Smooth muscle cell (in vitro differentiated cells): ENCODE results near the gene NAALADL2. TPM values are rescaled to one million over a fixed set of nuclear protein-coding genes. Genes with fewer than 3 reads are reported as not detected.

Experiments used
- DNase-seq: peaks from one replicate; lab custom pipeline; 2025; ENCODE audit not compliant: unreplicated experiment; lab: John Stamatoyannopoulos, UW
- H2AFZ ChIP-seq: fragments of 200-600 bp; sonication (generic); 2 replicates; pipeline ENCODE4 v1.6.0; 2016; ENCODE audit warnings: antibody characterized with exemption, low read depth, mild to moderate bottlenecking
- H3F3A ChIP-seq: fragments of 200-600 bp; sonication (generic); 2 replicates; pipeline ENCODE4 v1.6.0; 2017; ENCODE audit warnings: antibody characterized with exemption, low read depth
- H3K27ac ChIP-seq: fragments of 200-600 bp; sonication (generic); 2 replicates; pipeline ENCODE4 v1.5.1; 2016; ENCODE audit warnings: low read depth, mild to moderate bottlenecking
- H3K27me3 ChIP-seq: fragments of 200-600 bp; sonication (generic); 2 replicates; pipeline ENCODE4 v1.6.1; 2016; ENCODE audit warnings: low read depth, mild to moderate bottlenecking
- H3K36me3 ChIP-seq: fragments of 200-600 bp; sonication (generic); 2 replicates; pipeline ENCODE4 v1.5.1; 2016; ENCODE audit warnings: low read depth
- H3K4me1 ChIP-seq: fragments of 200-600 bp; sonication (generic); 2 replicates; pipeline ENCODE4 v1.5.1; 2016; ENCODE audit warnings: low read depth
- H3K4me2 ChIP-seq: fragments of 200-600 bp; sonication (generic); 2 replicates; pipeline ENCODE4 v1.6.0; 2016; ENCODE audit warnings: mild to moderate bottlenecking
- H3K4me3 ChIP-seq: fragments of 200-600 bp; sonication (generic); 2 replicates; pipeline ENCODE4 v1.5.1; 2016; ENCODE audit warnings: mild to moderate bottlenecking
- H3K79me2 ChIP-seq: fragments of 200-600 bp; sonication (generic); 2 replicates; pipeline ENCODE4 v1.6.0; 2016; ENCODE audit warnings: low read depth, mild to moderate bottlenecking
- H3K9ac ChIP-seq: fragments of 200-600 bp; sonication (generic); 2 replicates; pipeline ENCODE4 v1.6.0; 2016; ENCODE audit warnings: low read depth
- H3K9me3 ChIP-seq: fragments of 200-600 bp; sonication (generic); replicated peaks from 2 replicates; pipeline ENCODE4 v1.5.1; 2016; ENCODE audit warnings: low read depth
- H4K20me1 ChIP-seq: fragments of 200-600 bp; sonication (generic); 2 replicates; pipeline ENCODE4 v1.6.0; 2016; ENCODE audit warnings: low read depth
- WGBS: methylation state at CpG from one replicate; pipeline ENCODE4 v1.1.7; 2016; ENCODE audit warnings: low lambda C conversion rate; 5-methylcytosine and 5-hydroxymethylcytosine counted together
- polyA plus RNA-seq: library from polyadenylated mRNA; unstranded; fragments of >200 nt; fragmentation: Nextera tagmentation; extraction: Ambion mirVana; gene quantifications from 2 replicates; pipeline ENCODE4 v1.2.1, GENCODE V29; 2016
- total RNA-seq: library from RNA; depleted of rRNA; stranded (reverse); fragments of >200 nt; gene quantifications from 2 replicates; pipeline ENCODE4 v1.2.3, GENCODE V29; 2014
- TF ChIP-seq, protein P1 (sequence below): fragments of 200-600 bp; sonication (generic); IDR thresholded peaks from 2 replicates; pipeline ENCODE4 v1.5.1; 2017; ENCODE audit warnings: borderline replicate concordance, mild to moderate bottlenecking, antibody characterized with exemption; ENCODE audit not compliant: insufficient read depth, poor library complexity, severe bottlenecking

The NAALADL2 gene
- total and polyA plus RNA-seq, 2 experiments from 2014 or later, result 2.5 to 13.8 TPM

DNA sequence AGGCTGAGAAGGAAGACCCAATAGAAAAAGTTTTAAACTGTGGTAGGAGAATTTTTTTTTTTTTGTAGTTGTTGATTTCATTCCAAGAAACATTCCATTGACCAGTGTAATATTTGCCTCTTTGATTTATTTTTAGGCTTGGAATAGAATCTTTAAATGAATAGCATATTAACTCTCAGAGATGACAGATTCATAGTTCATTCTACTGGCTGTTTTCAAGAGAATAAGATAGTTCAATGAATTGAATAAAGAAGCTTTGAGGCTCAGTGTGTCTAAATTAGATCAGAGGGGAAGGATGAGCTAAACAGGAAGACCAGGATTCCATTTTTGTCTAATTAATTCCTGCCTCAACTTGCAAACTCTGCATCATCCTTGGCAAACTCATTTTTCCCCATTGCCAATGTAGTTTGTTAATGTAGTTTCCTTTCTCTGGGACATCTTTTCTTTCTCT lies 98.4 kb downstream of the NAALADL2 start:
- Histone ChIP-seq H3K9me3 (no peaks in the 10 kb centered on the region), H2AFZ (no peak overlapping the region), H3K9ac (no peak overlapping the region), H3K4me3 (no peak overlapping the region), H4K20me1 (no peaks in the 10 kb centered on the region), H3K36me3 (no peaks in the 10 kb centered on the region), H3F3A (no peaks in the 10 kb centered on the region), H3K27me3 (no peaks in the 10 kb centered on the region), H3K79me2 (no peaks in the 10 kb centered on the region), H3K27ac (peak overlapping the region; percentile 64), H3K4me2 (peak overlapping the region; percentile 0), H3K4me1 (peaks cover 2% of the 10 kb centered on the region)
- no peak for DNase-seq
- TF ChIP-seq, protein P1, sequence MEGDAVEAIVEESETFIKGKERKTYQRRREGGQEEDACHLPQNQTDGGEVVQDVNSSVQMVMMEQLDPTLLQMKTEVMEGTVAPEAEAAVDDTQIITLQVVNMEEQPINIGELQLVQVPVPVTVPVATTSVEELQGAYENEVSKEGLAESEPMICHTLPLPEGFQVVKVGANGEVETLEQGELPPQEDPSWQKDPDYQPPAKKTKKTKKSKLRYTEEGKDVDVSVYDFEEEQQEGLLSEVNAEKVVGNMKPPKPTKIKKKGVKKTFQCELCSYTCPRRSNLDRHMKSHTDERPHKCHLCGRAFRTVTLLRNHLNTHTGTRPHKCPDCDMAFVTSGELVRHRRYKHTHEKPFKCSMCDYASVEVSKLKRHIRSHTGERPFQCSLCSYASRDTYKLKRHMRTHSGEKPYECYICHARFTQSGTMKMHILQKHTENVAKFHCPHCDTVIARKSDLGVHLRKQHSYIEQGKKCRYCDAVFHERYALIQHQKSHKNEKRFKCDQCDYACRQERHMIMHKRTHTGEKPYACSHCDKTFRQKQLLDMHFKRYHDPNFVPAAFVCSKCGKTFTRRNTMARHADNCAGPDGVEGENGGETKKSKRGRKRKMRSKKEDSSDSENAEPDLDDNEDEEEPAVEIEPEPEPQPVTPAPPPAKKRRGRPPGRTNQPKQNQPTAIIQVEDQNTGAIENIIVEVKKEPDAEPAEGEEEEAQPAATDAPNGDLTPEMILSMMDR, result no peak

DNA sequence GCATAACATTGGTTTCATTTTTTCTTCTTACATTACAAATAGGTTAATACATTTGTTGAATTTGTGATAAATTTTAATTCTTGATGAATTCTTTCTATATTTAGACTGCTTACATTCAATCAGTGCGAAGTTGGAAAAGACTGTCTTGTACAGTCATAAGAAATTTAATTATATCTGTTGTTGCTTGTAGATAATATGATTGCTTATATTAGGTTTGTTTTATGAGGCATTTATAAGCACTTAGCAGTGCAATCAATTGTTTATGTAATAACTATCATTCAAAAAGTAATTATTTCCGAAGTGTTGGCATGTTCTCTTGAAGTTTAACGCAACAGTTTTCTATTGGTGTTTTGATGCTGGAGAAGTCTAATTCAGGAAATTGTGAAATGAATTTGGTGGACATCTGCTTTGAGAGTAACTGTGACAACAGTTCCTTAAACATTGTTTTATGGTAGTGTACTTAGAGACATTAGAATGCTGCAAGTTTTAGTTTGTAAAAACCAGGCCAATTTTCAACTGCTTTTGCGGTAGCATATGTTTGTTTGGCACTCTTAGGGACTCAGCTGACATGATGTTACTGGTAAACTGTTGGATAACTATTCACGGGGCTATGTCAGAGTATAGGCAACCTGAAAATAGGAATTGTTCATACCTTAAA lies 99.7 kb downstream of the NAALADL2 start:
- Histone ChIP-seq H3K9me3 (no peaks in the 10 kb centered on the region), H3K27ac (no peak overlapping the region), H3K9ac (no peak overlapping the region), H3K4me1 (peaks cover 2% of the 10 kb centered on the region), H3K4me3 (no peak overlapping the region), H3K27me3 (no peaks in the 10 kb centered on the region), H4K20me1 (no peaks in the 10 kb centered on the region), H2AFZ (no peak overlapping the region), H3K4me2 (no peak overlapping the region), H3K79me2 (no peaks in the 10 kb centered on the region), H3F3A (no peaks in the 10 kb centered on the region), H3K36me3 (no peaks in the 10 kb centered on the region)
- no peak for DNase-seq
- whole genome bisulfite sequencing, result 89% methylated on average over 5 of the region's 5 CpGs
- TF ChIP-seq, protein P1, result no peak

DNA sequence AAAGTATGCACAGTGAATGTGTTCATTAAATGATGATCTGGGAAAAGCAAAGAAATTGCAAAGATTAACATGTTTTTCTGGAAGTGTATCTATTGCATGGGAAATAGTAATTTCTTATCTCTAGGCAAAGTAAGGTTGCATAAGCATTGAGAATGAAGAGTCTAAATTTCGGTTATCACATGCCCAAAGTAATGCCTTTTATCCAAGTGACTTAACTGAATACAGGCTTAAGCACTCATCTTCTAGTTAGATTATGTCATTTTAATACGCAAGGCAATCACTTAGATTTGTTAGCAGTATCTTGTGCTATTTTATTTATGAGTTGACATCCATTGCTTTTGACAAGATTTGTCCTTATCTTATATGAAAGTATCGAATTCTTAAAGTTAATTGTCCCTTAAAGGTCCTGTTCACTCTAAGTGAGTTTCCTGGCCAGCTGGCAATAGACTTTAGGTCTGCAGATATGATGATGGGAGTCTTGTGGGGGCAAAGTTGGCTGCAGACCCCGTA lies 100.5 kb downstream of the NAALADL2 start:
- H4K20me1 ChIP-seq, result no peaks in the 10 kb centered on the region
- no peaks in the 10 kb centered on the region for H3K79me2 ChIP-seq
- 78% methylated on average over 4 of the region's 4 CpGs for WGBS
- TF ChIP-seq, protein P1, result no peak
- no peaks in the 10 kb centered on the region for H3K9me3 ChIP-seq
- peaks cover 2% of the 10 kb centered on the region for H3K4me1 ChIP-seq
- no peak overlapping the region for H3K4me3 ChIP-seq
- H3K27ac ChIP-seq, result no peak overlapping the region
- H3K4me2 ChIP-seq, result no peak overlapping the region
- H3F3A ChIP-seq, result no peaks in the 10 kb centered on the region
- no peaks in the 10 kb centered on the region for H3K36me3 ChIP-seq
- no peak overlapping the region for H2AFZ ChIP-seq
- H3K27me3 ChIP-seq, result no peaks in the 10 kb centered on the region
- H3K9ac ChIP-seq, result no peak overlapping the region
- no peak for DNase-seq

DNA sequence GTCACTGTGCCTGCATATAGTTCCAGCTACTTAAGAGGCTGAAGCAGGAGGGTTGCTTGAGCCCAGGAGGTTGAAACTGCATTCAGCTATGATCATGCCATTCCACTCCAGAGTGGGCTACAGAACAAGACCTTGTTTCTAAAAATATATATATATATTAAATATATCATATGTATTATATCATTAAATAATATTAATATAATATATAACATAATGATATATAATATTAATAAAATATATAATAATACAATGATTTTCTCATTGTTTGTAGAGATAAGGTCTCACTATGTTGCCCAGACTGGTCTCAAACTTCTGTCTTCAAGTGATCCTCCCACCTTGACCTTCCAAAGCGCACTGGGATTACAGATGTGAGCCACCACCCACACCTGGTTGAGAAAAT lies 101.8 kb downstream of the NAALADL2 start:
- Histone ChIP-seq H3K9me3 (no peaks in the 10 kb centered on the region), H3K36me3 (no peaks in the 10 kb centered on the region), H3K4me3 (no peak overlapping the region), H3K9ac (no peak overlapping the region), H2AFZ (no peak overlapping the region), H3K4me2 (no peak overlapping the region), H3K79me2 (no peaks in the 10 kb centered on the region), H3K27me3 (no peaks in the 10 kb centered on the region), H3F3A (no peaks in the 10 kb centered on the region), H4K20me1 (no peaks in the 10 kb centered on the region), H3K27ac (no peak overlapping the region), H3K4me1 (peaks cover 2% of the 10 kb centered on the region)
- DNase-seq, result no peak
- 100% methylated on average over 1 of the region's 1 CpG for WGBS
- TF ChIP-seq, protein P1, result no peak
